Neural progenitor cell (in vitro differentiated cells): ENCODE data around the gene PSMB2.

Experiments used
- CTCF ChIP-seq: fragments of 200-600 bp; sonication (generic); IDR thresholded peaks from 2 replicates; pipeline ENCODE4 v1.5.1; 2017; ENCODE audit warnings: antibody characterized with exemption, mild to moderate bottlenecking
- EZH2phosphoT487 ChIP-seq: fragments of 200-600 bp; sonication (generic); IDR thresholded peaks from 2 replicates; pipeline ENCODE4 v1.6.1; 2017; ENCODE audit warnings: antibody characterized with exemption

- no peak for TF ChIP-seq EZH2phosphoT487
- TF ChIP-seq CTCF, result no peak
These were observed 50.1 kb downstream of the PSMB2 start for GRCh38 chr1:35591211-35591610.
